ENCODE measurements around the gene ABHD12B.

Gene ABHD12B

GRCh38 chr14:50875359-50876070 lies 3.7 kb downstream of the ABHD12B start:
- no peak overlapping the region for H4K8ac ChIP-seq (ENCODE audit: low read depth, low read length)
- H3K27me3 ChIP-seq (ENCODE audit: control insufficient read depth in 3 of 3, insufficient read depth in 3 of 3, low read depth in 1 of 3, low read length in 3 of 3): peaks cover 0 to 84% (median 22%) of the 10 kb centered on the region in 3 experiments
- H3K36me3 ChIP-seq (replicated peaks in 1 of 2; ENCODE audit: control insufficient read depth in 2 of 2, insufficient read depth in 2 of 2, low read length in 2 of 2): no peaks in the 10 kb centered on the region
- WGBS, 2 donors (ENCODE audit: extremely low coverage in 2 of 2, insufficient read length in 2 of 2, insufficient replicate concordance in 1 of 2): no CpG with 5 or more reads among the region's 7 CpGs
- peaks cover 0 to 8% of the 10 kb centered on the region in 2 donors for H3K4me1 ChIP-seq (ENCODE audit: control insufficient read depth in 2 of 2, insufficient read depth in 1 of 2, low read depth in 1 of 2, low read length in 2 of 2)
- no peak overlapping the region for H2BK120ac ChIP-seq (ENCODE audit: low read depth, low read length)
- no peak overlapping the region for H2BK12ac ChIP-seq (ENCODE audit: low read length)
- no peak for DNase-seq (ENCODE audit: low spot score)
- H3K9me3 ChIP-seq (replicated peaks in 1 of 2; ENCODE audit: control insufficient read depth in 2 of 2, insufficient read depth in 1 of 2, low read depth in 1 of 2, low read length in 2 of 2): peaks cover 0 to 3% of the 10 kb centered on the region in 2 donors
- no peak overlapping the region for H3K9ac ChIP-seq (ENCODE audit: low read depth, low read length, poor library complexity)
- no peak overlapping the region for H2AFZ ChIP-seq (ENCODE audit: low read length)
- H2BK15ac ChIP-seq (ENCODE audit: low read length): no peak overlapping the region
- H3K4me3 ChIP-seq (ENCODE audit: low read length in 2 of 2): no peak overlapping the region
- H3K23ac ChIP-seq (ENCODE audit: low read depth, low read length, poor library complexity): no peak overlapping the region
- H3K4ac ChIP-seq (ENCODE audit: low read length): no peak overlapping the region
- H3K14ac ChIP-seq (ENCODE audit: low read length): no peak overlapping the region
- no peak overlapping the region for H3K27ac ChIP-seq (replicated peaks; ENCODE audit: low read length)
- H2AK5ac ChIP-seq (ENCODE audit: low read depth, low read length): no peak overlapping the region
- H3K18ac ChIP-seq (ENCODE audit: low read length): no peak overlapping the region
- no peak overlapping the region for H3K4me2 ChIP-seq (ENCODE audit: insufficient read depth, low read length, poor library complexity, severe bottlenecking)
- no peak overlapping the region for H2BK5ac ChIP-seq (ENCODE audit: low read length)
- H4K91ac ChIP-seq (ENCODE audit: low read depth, low read length, poor library complexity): no peak overlapping the region
- no peaks in the 10 kb centered on the region for H3K79me1 ChIP-seq (ENCODE audit: low read depth, low read length)

- no peak overlapping the region for H2BK15ac ChIP-seq (ENCODE audit: low read length)
Measured at GRCh38 chr14:50882932-50883826, 11.3 kb downstream of the ABHD12B start.

GRCh38 chr14:50883827-50884197 lies 12.0 kb downstream of the ABHD12B start:
- no peak overlapping the region for H3K4me2 ChIP-seq (ENCODE audit: insufficient read depth, low read length, poor library complexity, severe bottlenecking)
- no peak overlapping the region for H3K23ac ChIP-seq (ENCODE audit: low read depth, low read length, poor library complexity)
- no peak overlapping the region for H2BK12ac ChIP-seq (ENCODE audit: low read length)
- H3K4me1 ChIP-seq (ENCODE audit: control insufficient read depth in 2 of 2, insufficient read depth in 1 of 2, low read depth in 1 of 2, low read length in 2 of 2): no peaks in the 10 kb centered on the region
- H3K14ac ChIP-seq (ENCODE audit: low read length): no peak overlapping the region
- H3K79me1 ChIP-seq (ENCODE audit: low read depth, low read length): no peaks in the 10 kb centered on the region
- no peak overlapping the region for H3K27ac ChIP-seq (replicated peaks; ENCODE audit: low read length)
- no peak overlapping the region for H3K18ac ChIP-seq (ENCODE audit: low read length)
- H2BK5ac ChIP-seq (ENCODE audit: low read length): no peak overlapping the region
- no peak overlapping the region for H2BK15ac ChIP-seq (ENCODE audit: low read length)
- no peaks in the 10 kb centered on the region for H3K9me3 ChIP-seq (replicated peaks in 1 of 2; ENCODE audit: control insufficient read depth in 2 of 2, insufficient read depth in 1 of 2, low read depth in 1 of 2, low read length in 2 of 2)
- no peak for DNase-seq (ENCODE audit: low spot score)
- H3K9ac ChIP-seq (ENCODE audit: low read depth, low read length, poor library complexity): no peak overlapping the region
- peaks cover 0 to 28% (median 0%) of the 10 kb centered on the region in 3 experiments for H3K27me3 ChIP-seq (ENCODE audit: control insufficient read depth in 3 of 3, insufficient read depth in 3 of 3, low read depth in 1 of 3, low read length in 3 of 3)
- no peak overlapping the region for H4K91ac ChIP-seq (ENCODE audit: low read depth, low read length, poor library complexity)
- no peak overlapping the region for H3K4me3 ChIP-seq (ENCODE audit: low read length in 2 of 2)
- H2BK120ac ChIP-seq (ENCODE audit: low read depth, low read length): no peak overlapping the region
- H2AFZ ChIP-seq (ENCODE audit: low read length): no peak overlapping the region
- H4K8ac ChIP-seq (ENCODE audit: low read depth, low read length): no peak overlapping the region
- H3K36me3 ChIP-seq (replicated peaks in 1 of 2; ENCODE audit: control insufficient read depth in 2 of 2, insufficient read depth in 2 of 2, low read length in 2 of 2): no peaks in the 10 kb centered on the region
- no peak overlapping the region for H3K4ac ChIP-seq (ENCODE audit: low read length)
- no CpG with 5 or more reads among the region's 1 CpG for WGBS, 2 donors (ENCODE audit: extremely low coverage in 2 of 2, insufficient read length in 2 of 2, insufficient replicate concordance in 1 of 2)
- H2AK5ac ChIP-seq (ENCODE audit: low read depth, low read length): no peak overlapping the region

More at GRCh38 chr14:50882932-50883826, 11.3 kb downstream of the ABHD12B start:
- Histone ChIP-seq H3K14ac (ENCODE audit: low read length) (no peak overlapping the region), H3K4me3 (ENCODE audit: low read length in 2 of 2) (no peak overlapping the region), H2AK5ac (ENCODE audit: low read depth, low read length) (no peak overlapping the region), H3K36me3 (replicated peaks in 1 of 2; ENCODE audit: control insufficient read depth in 2 of 2, insufficient read depth in 2 of 2, low read length in 2 of 2) (no peaks in the 10 kb centered on the region), H3K23ac (ENCODE audit: low read depth, low read length, poor library complexity) (no peak overlapping the region), H3K4me2 (ENCODE audit: insufficient read depth, low read length, poor library complexity, severe bottlenecking) (no peak overlapping the region), H2BK12ac (ENCODE audit: low read length) (no peak overlapping the region), H2BK120ac (ENCODE audit: low read depth, low read length) (no peak overlapping the region), H3K9me3 (replicated peaks in 1 of 2; ENCODE audit: control insufficient read depth in 2 of 2, insufficient read depth in 1 of 2, low read depth in 1 of 2, low read length in 2 of 2) (no peaks in the 10 kb centered on the region), H2BK5ac (ENCODE audit: low read length) (no peak overlapping the region), H4K8ac (ENCODE audit: low read depth, low read length) (no peak overlapping the region), H3K4ac (ENCODE audit: low read length) (no peak overlapping the region), H4K91ac (ENCODE audit: low read depth, low read length, poor library complexity) (peak overlapping the region; percentile 46), H3K79me1 (ENCODE audit: low read depth, low read length) (no peaks in the 10 kb centered on the region), H3K27ac (replicated peaks; ENCODE audit: low read length) (no peak overlapping the region), H3K18ac (ENCODE audit: low read length) (no peak overlapping the region), H2AFZ (ENCODE audit: low read length) (no peak overlapping the region), H3K9ac (ENCODE audit: low read depth, low read length, poor library complexity) (no peak overlapping the region), H3K27me3 (ENCODE audit: control insufficient read depth in 3 of 3, insufficient read depth in 3 of 3, low read depth in 1 of 3, low read length in 3 of 3) (peaks cover 0 to 32% (median 0%) of the 10 kb centered on the region in 3 experiments), H3K4me1 (ENCODE audit: control insufficient read depth in 2 of 2, insufficient read depth in 1 of 2, low read depth in 1 of 2, low read length in 2 of 2) (no peaks in the 10 kb centered on the region)
- DNase-seq (ENCODE audit: low spot score): no peak
- WGBS, 2 donors (ENCODE audit: extremely low coverage in 2 of 2, insufficient read length in 2 of 2, insufficient replicate concordance in 1 of 2): no CpG with 5 or more reads among the region's 8 CpGs

- no peaks in the 10 kb centered on the region for H3K36me3 ChIP-seq (replicated peaks in 1 of 2; ENCODE audit: control insufficient read depth in 2 of 2, insufficient read depth in 2 of 2, low read length in 2 of 2)
- H2BK120ac ChIP-seq (ENCODE audit: low read depth, low read length): no peak overlapping the region
- H3K4ac ChIP-seq (ENCODE audit: low read length): no peak overlapping the region
- H2BK5ac ChIP-seq (ENCODE audit: low read length): no peak overlapping the region
- H2AK5ac ChIP-seq (ENCODE audit: low read depth, low read length): no peak overlapping the region
- H3K4me3 ChIP-seq (ENCODE audit: low read length in 2 of 2): no peak overlapping the region
- no peak overlapping the region for H4K91ac ChIP-seq (ENCODE audit: low read depth, low read length, poor library complexity)
- no peaks in the 10 kb centered on the region for H3K9me3 ChIP-seq (replicated peaks in 1 of 2; ENCODE audit: control insufficient read depth in 2 of 2, insufficient read depth in 1 of 2, low read depth in 1 of 2, low read length in 2 of 2)
- H4K8ac ChIP-seq (ENCODE audit: low read depth, low read length): no peak overlapping the region
- no peaks in the 10 kb centered on the region for H3K79me1 ChIP-seq (ENCODE audit: low read depth, low read length)
- H3K4me2 ChIP-seq (ENCODE audit: insufficient read depth, low read length, poor library complexity, severe bottlenecking): no peak overlapping the region
- no peak overlapping the region for H3K9ac ChIP-seq (ENCODE audit: low read depth, low read length, poor library complexity)
- H3K27me3 ChIP-seq (ENCODE audit: control insufficient read depth in 3 of 3, insufficient read depth in 3 of 3, low read depth in 1 of 3, low read length in 3 of 3): peaks cover 0 to 4% (median 0%) of the 10 kb centered on the region in 3 experiments
- H2BK12ac ChIP-seq (ENCODE audit: low read length): no peak overlapping the region
- no peak overlapping the region for H3K14ac ChIP-seq (ENCODE audit: low read length)
- DNase-seq (ENCODE audit: low spot score): no peak
- no peak overlapping the region for H2BK15ac ChIP-seq (ENCODE audit: low read length)
- peaks cover 2 to 3% of the 10 kb centered on the region in 2 donors for H3K4me1 ChIP-seq (ENCODE audit: control insufficient read depth in 2 of 2, insufficient read depth in 1 of 2, low read depth in 1 of 2, low read length in 2 of 2)
- no peak overlapping the region for H3K27ac ChIP-seq (replicated peaks; ENCODE audit: low read length)
- no peak overlapping the region for H3K18ac ChIP-seq (ENCODE audit: low read length)
- H2AFZ ChIP-seq (ENCODE audit: low read length): no peak overlapping the region
- H3K23ac ChIP-seq (ENCODE audit: low read depth, low read length, poor library complexity): no peak overlapping the region
Measured at GRCh38 chr14:50887476-50887875, 15.6 kb downstream of the ABHD12B start.

Measured in neuronal stem cell (in vitro differentiated cells).